GM21786 (cell line): ENCODE data around the gene CNGA3.
"Not testable (repeated sequence)": the region's sequence is repeated elsewhere in the genome, so short reads cannot be mapped to it uniquely, and the experiment has no call there.

Experiments
- ATAC-seq: cut with Tn5 transposase; IDR thresholded peaks from one replicate; pipeline ENCODE4 v1.9.1; 2021; ENCODE audit not compliant: unreplicated experiment

Gene CNGA3

DNA sequence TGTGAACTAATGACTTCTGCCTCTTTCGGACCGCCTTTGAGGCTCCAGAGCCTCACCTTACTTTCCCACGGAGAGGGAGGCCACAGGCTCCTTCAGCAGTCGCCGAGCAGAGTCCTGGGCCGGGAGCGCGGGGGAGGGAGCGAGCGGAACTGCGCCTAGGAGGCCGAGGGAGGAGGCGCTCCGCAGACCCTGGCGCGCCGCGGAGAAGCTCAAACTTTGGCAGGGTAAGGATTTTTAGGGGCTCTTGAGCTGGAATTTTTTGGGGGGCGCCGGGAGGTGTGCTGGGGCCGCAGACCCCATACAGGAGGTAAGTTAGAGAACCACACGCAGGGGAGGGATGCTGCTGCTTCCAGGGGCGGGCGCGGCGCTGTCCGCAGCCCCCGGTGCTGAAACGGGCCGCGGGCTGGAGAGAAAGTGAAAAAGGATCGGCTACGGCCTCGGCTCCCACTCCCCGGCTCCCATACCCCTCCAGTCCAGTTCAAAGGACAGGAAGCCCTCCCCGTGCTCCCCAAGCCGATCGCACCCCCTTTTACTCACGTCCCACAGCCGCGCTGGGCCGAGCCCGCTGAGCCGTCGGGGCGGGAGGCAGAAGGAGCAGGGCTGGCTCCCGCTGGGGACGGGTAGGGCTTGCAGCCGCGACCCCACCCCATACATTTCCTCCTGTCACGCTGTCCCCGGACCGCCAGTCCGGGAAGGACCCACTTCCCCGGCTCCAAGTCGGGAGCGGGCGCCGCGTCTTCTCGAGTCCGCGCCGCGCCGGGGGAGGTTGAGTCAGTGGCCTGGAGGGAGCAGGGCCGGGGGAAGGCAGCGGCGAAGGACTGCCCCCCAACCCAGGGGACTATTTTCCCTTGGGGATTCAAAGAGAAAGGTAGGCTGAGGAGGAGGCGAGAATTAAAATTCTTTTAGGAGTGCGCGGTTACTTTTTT lies at the start of gene CNGA3:
CNGA3 (plus strand) TSS at position 146 of the 926 bp plus-strand sequence. CDS start 23,520 bp downstream, outside the sequence.
- no peak for ATAC-seq

DNA sequence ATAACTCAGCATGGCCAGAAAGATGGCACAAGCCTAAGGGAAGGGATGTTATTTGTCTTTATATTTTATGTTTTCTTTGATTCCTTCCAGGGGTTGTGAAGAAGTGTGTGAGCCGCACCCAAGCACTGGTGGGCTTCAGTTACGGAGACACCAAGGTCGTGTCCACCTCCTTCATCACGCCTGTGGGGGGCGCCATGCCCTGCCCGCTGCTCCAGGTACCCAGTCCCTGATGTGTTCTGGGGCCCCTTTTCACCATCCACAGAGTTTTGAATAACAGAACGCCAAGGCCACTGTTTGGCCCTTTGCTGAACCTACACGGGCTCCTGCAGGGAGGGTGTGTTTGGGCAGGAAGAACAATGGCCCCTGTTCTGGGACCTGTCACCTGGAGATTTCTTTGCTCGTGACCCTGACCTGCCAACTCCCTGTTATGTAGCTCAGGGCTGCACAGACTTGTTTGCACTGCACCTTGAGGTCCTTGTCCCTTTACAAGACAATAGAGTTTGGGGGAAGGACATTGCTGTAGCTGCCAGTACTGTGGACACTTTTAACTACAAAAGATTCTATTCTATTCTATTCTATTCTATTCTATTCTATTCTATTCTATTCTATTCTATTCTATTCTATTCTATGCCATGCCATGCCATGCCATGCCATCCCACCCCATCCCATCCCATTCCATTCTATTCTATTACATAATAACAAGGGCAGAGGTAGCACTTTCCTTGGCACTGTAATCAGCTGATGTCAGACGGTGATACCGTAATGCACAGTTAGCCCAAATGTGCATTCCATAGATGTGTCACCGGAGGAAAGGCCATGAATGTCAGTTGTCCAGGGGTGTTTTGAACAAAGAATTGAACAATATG lies 48.2 kb upstream of the CNGA3 start:
- ATAC-seq: no peak

DNA sequence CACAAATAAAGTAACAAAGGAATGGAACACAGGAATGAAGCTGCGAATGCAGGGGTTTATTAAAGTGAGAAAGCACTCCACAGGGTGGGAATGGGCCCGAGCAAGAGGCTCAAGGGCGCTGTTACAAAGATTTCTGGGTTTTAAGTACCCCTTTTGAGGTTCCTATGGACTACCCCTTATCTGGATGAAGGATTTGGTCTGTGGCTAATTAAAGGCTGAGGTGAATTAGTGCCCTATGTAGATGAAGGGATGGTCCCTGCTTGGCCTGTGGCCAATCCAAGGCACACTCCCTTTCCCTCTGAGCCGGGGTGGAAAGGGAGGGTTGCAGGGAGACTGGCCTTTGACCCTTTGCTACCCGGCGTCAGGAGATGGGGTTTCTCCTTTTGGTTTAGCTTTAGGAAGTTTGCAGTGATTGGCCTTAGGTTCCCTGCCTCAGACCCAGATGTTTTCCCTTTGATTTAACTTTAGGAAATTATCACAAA lies 47.5 kb upstream of the CNGA3 start:
- ATAC-seq: no peak

DNA sequence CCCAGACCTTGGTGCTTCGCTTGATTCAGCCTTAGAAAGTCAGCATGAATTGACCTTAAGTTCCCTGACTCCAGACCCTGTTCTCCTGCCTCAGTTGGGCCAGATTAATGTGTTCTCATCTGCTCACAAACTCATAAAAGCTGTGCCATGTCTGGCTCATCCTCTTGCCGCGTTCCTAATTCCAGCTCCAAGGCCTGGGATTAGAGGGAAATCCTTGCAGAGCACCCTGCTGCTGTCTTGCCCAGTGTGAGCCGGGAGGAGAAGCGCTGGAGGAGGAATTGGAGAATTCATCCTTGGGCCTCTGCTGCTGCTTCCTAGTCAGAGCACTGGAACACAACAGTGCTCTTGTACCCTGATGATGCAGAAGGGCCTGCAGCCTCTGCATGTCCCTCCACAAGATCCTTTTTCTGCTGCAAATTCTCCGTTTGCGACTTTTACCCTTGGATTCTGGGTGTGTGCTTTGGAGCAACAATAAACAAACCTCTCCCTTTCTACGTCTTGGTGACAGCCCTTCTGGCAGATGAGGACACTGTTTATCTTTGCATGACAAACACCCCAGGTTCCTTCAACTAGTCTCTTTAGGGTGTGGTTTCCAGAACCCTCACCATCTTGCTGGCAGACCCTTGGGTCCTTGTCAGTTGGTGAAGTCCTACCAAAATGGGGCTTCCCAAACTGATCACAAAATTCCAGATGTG lies 46.9 kb upstream of the CNGA3 start:
- no peak for ATAC-seq

DNA sequence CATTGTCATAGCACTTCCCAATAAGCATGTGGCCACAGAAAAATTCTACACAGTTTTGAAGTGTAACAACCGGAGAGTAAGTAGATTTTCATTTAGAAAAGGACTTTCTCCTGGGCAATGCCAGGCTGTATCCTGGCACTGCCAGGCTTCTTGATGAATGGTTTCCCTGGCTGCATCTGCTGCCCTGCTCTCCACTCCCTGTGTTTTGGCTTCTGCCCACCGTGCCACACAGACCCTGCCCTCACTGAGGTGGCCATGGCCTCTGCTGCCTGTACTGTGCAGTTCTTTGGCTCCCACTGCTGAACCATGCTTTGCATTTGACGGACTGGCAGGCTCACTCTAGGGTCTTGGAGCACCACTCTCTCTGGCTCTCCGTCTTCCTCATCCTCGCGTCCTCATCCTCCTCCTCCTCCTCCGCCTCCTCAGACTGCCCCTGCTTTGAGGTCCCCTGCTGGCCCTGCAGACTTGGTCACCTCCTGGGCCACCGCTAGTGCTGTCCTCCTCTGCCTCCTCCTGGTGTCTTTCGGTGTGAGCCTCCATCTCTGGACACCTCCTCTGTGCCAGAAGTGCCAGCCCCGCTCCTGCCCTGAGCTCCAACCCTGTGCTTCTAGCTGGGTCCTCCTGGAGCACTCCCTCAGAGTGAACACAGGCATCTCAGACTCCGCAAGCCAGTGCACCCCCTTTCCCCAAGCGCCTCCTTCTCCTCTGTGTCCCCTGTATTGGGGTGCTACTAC lies 45.9 kb upstream of the CNGA3 start:
- no peak for ATAC-seq

DNA sequence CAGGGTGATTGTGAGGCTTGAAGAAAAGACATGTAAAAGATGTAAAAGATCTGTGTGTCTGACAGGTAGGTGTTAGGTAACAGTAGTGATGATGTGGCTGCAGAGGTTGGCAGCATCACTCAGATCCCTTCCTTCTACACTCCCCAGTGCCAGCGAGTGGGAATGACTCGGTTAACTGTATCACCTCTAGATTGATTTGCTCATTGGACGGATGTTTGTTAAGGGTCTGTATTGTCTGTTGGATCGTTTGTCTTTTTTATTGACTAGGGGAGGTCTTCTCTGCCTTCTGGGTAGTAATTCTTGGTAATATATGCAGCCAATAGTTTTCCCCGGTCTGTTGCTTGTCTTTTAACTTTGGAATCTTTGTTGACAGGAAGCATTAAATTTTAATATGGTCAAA lies 44.8 kb upstream of the CNGA3 start:
- ATAC-seq: no peak

DNA sequence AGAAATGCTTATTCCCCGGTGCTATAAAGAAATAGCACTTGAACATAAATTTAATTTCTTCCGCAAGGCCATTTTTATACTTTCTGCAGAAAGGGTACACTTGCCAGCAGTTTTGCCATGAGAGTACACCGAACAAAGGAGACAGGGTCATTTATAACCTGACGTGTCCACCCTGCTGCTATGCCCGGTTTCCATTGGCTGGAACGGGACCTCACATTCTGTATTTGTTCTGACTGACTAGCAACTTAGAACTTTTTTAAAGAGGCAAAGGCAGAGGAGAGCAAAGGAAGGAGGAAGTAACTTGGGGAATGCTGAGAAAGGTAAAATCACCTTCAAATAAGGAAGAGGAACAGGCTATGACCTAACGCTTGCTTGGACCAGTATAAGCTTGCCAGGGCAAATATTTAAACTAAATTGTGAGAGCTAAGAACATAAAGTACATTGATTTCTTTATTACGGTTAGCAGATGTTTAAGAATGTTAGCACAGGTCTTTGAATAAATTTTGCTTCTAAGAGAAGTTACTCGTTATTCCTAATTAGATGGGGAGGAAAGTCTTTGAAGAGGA lies 39.0 kb upstream of the CNGA3 start:
- ATAC-seq: not testable (repeated sequence)

DNA sequence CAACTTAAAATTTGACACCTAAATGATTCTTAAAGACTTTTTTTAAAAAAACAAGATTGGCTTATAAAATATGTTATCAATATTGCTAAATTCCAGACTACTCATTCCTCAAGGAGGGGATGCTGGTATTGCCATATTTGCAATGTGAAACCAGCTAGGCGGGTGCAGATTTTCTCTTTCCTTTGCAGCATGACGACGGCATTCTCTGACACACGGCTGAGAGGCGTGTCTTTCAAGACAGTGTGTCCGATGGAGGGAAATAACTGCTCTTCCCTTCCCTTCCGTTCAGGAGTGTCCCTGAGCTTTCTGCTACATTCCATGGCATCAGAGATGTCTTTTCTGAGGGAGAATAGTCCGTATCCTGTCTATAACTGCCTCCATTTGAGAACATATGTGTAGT lies 38.2 kb upstream of the CNGA3 start:
- ATAC-seq: no peak

DNA sequence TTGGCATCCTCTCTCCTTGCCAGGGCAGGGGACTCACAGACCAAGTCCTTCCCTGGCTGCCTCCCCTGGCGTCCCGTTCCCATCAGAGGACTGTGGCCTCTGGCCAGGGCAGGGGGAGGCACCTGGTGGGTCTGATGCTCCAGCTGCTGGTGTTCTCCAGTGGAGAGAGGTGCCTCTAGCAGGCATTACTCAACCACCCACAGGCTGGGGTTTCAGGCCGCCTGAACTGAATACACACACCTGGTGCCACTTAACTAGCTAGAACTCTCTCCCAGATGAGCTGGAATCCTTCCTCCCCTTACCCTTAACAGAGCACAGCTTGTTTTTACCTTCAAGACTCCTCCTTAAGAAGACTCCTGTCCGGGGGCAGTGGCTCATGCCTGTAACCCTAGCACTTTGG lies 37.7 kb upstream of the CNGA3 start:
- no peak for ATAC-seq

DNA sequence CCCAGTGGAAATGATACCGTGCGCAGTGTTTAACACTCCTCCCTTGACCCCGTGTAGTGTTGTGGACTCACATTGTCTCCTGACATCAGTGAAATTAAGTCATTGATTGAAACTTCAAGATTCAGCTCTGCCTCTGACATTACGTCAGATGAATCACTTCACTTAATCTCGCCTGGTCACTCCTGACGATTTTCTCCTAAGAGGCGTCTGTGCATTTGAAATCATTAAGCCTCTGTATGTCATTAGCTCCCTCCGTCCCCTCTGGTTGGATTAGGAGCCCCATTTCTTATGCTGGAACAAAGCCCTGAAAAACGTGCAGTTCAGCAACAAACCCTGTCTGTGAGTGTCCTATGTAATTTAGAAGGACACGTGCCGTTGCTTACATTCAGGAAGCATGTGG lies 36.7 kb upstream of the CNGA3 start:
- ATAC-seq: no peak

DNA sequence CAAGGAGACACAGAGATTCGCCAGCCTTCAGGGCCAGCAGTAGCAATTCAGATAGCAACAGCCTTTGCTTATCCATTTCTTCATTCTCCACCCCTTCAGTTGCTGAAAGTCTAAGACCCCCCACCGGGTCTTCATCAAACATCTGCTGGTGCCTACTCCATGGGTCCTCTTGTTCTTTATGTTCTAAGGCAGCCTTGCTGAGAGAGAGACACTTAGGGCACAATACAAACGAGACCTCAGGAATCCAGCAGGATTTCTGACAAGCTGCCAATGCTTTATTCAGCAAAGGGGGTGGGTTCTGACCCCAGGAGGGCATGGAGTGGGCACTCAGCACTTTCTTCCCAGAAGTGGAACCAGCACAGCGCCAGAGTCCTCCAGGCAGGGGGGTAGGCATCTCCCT lies 36.2 kb upstream of the CNGA3 start:
- no peak for ATAC-seq

DNA sequence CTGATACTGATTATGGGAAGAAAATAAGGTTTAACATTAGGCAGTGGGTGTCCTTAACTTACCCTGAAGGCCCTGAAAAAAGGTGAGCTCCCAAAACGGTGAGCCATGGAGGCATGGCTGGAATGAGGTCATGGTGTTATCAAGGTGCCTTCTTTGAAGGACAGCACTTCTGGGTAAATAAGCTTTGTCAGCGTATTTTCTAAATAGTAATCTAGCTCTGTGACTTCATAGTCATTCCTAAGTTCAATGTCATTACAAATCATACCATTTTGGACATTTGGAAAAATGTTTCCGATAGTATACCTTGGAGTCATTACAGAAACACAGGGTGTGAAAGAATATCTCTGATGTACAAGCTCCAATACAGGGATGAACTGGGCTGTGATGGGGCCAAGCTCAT lies 35.2 kb upstream of the CNGA3 start:
- no peak for ATAC-seq

DNA sequence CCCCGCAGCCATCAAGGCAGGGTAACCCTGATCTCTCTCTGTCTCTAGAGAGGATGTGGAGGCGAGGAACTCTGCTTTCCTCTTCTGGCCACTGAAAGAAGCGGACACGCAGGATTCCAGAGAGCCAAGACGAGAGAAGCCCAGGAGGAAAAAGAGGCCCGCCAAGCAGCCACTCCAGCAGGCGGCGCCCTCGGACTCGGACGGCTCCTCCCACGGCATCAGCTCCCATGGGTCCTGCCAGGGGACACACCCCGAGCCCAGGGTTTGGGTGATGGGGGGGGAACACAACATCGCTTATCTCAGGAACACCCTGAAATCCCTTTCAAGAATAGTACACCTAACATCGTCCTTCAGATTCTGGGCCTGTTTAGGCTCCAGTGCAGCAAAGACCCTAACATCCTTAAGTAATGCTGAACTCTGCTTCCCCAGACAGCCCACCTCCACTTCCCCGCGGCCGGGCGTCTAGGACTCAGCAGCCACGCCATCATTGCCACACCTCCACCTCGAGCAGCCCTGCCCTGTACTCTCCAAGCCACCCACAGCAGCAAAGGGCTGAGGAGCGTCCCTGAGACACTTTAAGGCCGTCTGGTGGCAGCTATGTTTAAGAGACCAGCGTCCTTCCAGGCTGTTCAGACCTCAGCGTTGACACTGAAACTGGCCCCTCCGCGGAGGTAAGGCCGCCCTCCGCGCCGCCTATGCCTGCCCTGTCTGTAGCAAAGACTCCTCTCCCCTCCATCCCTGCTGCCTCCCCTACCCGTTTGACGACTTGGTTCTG lies 34.3 kb upstream of the CNGA3 start:
- ATAC-seq: no peak

DNA sequence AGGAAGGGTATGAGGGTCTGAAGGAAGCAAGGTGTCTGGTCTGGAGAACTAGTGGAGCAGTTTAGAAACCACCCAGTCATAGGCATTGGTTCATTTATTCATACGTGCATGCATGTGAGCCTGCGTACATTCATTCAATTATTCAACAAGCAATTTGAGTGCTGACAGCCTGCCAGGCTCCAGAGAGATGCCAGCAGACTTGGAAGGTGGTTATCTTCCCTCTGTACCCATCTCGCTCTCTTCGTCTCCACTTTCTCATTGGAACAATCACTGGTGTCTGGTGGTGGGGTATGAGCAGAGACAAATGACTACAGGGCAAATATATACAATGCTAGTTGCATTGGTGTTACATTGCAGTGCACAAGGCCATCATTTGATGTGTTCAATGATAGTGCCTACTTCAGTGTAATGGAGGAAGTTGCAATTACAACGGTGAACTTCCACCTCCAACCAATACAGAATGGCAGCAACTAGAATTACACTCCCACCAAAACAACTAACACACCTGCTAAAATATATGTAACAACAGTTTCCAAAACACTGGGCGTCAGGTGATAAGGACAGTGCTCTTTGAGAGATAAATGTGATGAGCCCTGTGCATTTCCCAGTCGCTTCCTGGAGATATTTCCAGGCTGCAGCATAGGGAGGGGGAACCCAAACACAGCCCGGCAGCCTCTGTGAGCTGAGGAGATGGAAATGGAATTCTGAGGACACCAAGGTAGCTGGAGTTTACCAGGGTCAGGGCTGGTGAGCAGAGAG lies 32.6 kb upstream of the CNGA3 start:
- ATAC-seq: no peak

DNA sequence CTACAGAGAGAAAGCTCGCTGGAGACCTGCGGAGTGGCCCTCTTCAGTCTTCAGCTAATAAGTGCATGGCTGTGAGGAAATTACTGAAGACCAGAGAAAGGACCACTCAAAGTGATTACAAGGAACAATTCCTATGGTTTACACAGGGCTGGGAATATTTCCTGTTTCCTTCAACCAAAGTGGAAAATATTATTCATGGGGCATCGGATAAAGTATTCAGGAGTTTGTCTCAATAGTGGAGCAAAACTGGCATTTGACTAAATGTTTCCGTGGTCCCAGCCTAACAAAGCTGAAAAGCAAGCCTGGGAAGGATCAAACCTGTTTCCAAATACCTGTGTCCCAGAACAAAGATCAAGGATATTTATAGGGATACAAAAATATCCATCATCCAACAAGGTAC lies 32.0 kb upstream of the CNGA3 start:
- ATAC-seq: no peak

DNA sequence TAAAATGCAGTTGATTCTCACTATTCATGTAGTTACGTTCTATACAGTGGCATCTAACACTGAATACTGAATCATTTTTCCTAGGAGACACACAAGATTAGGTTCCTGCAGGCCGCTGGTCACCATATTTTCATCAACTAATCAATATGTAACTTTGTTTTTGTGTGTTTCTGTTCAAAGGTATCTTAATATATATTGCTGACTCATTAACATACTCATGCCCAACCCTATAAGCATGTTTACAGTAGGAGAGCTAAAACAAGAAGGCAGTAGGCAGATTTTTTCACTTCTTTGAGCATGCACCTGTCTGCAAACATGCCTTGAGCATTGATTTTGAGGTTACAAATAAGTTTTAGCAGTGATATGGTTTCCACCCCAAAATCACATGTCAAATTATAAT lies 30.3 kb upstream of the CNGA3 start:
- no peak for ATAC-seq

DNA sequence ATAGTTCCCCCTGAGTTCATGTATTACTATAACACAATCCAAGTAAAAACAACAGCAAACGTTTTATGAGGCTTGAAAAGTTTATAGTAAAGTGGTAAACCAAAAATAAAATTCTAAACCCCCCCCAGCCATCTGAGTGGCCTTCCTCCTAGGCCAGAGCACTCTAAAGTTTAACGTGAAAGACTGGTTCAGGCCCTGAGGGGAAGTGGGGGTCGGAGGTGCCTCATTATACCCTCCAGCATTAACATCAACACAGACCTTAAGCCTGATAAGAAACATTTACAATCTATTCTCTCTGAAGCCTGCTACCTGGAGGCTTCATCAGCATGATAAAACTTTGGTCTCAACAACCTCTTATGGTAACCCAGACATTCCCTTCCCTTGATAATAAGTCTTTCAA lies 29.0 kb upstream of the CNGA3 start:
- ATAC-seq: no peak

DNA sequence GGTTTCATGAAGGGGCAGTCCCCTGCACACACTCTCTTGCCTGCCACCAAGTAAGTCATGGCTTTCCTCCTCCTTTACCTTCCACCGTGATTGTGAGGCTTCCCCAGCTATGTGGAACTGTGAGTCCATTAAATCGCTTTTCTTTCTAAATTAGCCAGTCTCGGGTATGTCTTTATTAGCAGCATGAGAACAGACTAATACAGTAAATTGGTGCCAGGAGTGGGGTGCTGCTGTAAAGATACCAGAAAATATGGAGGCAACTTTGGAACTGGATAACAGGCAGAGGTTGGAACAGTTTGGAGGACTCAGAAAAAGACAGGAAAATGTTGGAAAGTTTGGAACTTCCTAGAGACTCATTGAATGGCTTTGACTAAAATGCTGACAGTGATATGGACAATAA lies 26.1 kb upstream of the CNGA3 start:
- ATAC-seq: not testable (repeated sequence)

DNA sequence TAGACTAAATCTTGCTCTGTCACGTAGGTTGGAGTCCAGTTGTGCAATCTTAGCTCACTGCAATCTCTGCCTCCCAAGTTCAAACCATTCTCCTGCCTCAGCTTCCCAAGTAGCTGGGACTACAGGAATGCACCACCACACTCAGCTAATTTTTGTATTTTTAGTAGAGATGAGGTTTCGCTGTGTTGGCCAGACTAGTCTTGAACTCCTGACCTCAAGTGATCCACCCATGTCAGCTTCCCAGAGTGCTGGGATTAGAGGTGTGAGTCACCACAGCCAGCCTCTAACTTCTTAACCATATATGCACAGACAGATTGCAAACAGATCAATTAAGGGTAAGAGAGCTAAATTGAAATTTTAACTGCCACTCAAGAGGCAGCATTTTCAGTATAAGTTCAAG lies 22.1 kb upstream of the CNGA3 start:
- ATAC-seq: no peak
